Measurements from ENCODE around the gene CCNT1.

DNA sequence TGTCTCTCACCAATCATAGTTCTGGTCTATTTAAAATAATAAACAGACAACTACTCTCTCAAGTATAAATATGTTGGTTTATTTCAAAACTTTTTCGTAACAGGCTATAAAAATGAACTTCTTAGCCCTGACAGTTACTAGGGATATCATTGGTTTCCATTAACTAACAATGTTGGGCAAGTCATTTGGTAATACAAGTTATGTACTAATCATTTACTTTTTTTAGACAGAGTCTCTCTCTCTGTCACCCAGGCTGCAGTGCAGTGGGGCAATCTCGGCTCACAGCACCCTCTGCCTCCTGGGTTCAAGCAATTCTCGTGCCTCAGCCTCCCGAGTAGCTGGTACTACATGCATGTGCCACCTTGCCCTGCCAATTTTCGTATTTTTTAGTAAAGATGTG, 19.9 kb downstream of the CCNT1 start:
- TF ChIP-seq, protein P1, sequence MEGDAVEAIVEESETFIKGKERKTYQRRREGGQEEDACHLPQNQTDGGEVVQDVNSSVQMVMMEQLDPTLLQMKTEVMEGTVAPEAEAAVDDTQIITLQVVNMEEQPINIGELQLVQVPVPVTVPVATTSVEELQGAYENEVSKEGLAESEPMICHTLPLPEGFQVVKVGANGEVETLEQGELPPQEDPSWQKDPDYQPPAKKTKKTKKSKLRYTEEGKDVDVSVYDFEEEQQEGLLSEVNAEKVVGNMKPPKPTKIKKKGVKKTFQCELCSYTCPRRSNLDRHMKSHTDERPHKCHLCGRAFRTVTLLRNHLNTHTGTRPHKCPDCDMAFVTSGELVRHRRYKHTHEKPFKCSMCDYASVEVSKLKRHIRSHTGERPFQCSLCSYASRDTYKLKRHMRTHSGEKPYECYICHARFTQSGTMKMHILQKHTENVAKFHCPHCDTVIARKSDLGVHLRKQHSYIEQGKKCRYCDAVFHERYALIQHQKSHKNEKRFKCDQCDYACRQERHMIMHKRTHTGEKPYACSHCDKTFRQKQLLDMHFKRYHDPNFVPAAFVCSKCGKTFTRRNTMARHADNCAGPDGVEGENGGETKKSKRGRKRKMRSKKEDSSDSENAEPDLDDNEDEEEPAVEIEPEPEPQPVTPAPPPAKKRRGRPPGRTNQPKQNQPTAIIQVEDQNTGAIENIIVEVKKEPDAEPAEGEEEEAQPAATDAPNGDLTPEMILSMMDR (IDR thresholded peaks at IDR 0.05; ENCODE audit: low read depth, low read length) = no peak
- TF ChIP-seq EZH2phosphoT487 (IDR thresholded peaks at IDR 0.05; ENCODE audit: low read depth) = no peak

Data from OCI-LY3 (cell line).